ENCODE measurements around the gene NOP10.
"Not testable (repeated sequence)": the region's sequence is repeated elsewhere in the genome, so short reads cannot be mapped to it uniquely, and the experiment has no call there.

The NOP10 gene

DNA sequence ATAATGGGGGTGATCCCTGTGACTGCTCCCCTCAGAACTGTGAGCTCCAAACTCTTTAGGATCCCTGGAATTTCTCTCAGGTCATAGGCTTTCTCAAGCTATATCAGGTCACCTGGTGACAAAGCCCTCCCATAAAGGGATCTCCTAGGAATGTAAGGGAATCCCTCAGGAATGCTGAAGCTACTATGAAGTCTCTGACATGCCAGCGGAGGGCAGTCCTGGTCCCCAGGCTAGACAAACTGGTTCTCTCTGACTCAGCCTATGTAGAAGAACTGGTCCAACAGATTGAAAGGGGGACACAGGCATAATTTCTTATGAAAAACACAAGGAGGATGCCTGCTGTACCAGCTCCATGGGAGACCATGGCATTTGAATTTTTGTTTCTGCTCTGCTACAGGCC lies 17.4 kb upstream of the NOP10 start:
- Histone ChIP-seq H3K27ac (peak overlapping the region in 1 of 21 experiments; percentile 30), H3K4me3 (no peak overlapping the region)

DNA sequence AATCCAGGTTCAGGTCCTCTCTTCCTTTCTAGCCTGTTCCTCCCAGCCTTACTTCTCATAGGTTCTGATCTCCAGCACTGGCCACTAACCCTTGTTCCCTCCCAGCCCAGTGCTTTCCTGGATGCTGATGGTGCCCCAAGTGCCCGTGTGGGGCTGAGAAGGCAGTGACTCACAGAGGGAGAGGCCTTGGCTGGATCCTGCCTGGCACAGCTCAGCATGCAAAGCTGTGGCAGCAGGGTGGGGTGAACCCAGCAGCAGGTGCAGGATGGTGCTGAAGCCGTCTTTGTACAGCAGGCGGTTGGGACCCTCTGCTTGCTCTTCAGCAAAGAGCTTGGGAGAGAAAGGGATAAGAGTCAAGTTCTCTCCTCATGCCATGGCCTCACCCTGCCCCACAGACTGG lies 16.5 kb upstream of the NOP10 start:
- Histone ChIP-seq H3K4me3 (no peak overlapping the region), H3K27ac (peak overlapping the region in 6 of 21 experiments; percentile 5 to 27 (median 8))

GRCh38 chr15:34358948-34359347 lies 16.0 kb upstream of the NOP10 start:
- Histone ChIP-seq H3K27ac (peak overlapping the region in 5 of 21 experiments; percentile 5 to 27 (median 7)), H3K4me3 (no peak overlapping the region)

GRCh38 chr15:34358367-34358766 lies 15.4 kb upstream of the NOP10 start:
- Histone ChIP-seq H3K27ac (no peak overlapping the region), H3K4me3 (no peak overlapping the region)

DNA sequence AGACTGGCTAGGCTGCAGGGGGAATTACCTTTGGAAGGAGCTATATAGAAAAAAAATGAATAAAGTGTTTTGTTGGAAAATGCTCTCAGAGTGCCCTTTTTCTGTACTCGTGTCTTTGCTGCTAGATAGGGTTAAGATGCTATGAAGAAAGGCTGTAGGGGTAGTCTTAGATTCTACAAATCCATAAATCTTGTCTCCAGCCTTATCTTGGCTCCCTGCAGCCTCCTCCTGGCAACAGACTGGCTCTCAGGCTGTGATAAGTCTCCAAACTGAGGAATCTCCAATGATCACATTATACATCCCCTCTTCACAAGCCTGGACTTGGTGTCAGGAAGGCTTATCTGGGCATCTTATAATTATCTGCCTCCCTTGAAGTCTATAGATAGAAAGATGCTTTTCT lies 14.7 kb upstream of the NOP10 start:
- H3K27ac ChIP-seq = no peak overlapping the region

DNA sequence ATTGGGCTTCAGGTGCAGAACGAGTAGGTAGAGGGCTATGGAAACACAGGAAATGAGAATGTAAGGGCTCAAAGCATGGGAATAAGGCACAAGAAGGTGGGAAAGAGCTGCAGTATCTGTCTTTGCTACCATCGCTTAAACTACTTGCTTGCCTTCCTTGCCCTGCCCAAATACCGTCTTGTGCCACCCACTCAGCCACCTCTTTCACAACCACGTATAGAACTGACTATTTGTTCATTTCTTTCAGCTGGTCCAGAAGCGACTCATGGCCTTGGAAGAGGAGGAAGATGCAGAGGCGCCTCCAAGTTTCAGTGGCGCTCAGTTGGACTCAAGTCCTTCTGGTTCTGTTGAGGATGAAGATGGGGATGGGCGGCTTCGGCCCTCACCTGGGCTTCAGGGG lies 12.3 kb upstream of the NOP10 start:
- no peak overlapping the region for H3K27ac ChIP-seq
- H3K4me3 ChIP-seq = no peak overlapping the region

More for the DNA sequence above, 14.7 kb upstream of the NOP10 start:
- no peak overlapping the region for H3K4me3 ChIP-seq

- H3K27ac ChIP-seq = no peak overlapping the region
- H3K4me3 ChIP-seq = no peak overlapping the region
These were observed 11.3 kb upstream of the NOP10 start for GRCh38 chr15:34354286-34354685.

GRCh38 chr15:34353627-34354026 lies 10.7 kb upstream of the NOP10 start:
- no peak overlapping the region for H3K27ac ChIP-seq
- H3K4me3 ChIP-seq = no peak overlapping the region

DNA sequence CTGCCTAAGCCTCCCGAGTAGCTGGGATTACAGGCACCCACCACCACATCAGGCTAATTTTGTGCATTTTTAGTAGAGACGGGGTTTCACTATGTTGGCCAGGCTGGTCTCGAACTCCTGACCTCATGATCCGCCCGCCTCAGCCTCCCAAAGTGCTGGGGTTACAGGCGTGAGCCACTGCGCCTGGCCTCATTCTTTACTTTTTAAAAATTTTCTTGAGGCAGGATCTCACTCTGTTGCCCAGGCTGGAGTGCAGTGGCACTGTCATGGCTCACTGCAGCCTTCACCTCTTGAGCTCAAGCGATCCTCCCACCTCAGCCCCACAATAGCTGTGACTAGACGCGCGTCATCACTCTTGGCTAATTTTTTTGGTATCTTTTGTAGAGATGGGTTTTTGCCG lies 10.1 kb upstream of the NOP10 start:
- not testable (repeated sequence) for H3K4me3 ChIP-seq, H3K27ac ChIP-seq

DNA sequence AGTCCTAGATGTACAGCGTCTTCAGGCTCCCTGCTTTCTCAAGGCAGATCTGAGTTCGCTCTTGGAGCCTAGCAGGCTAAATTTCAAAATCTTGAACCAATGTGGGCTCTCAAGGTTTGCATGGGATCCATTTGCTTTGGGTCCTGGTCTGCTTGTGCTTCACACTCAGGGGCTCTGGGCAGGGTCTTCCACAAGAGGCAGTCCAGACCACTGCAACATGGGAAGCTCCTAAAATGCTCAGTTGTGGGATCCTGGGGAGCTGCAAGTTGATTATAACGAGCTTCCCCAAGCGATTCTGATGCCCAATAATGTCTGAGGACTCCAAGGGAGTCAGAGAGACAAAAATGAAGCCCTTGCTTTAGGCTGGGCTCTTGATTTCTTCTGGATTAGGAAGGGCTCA lies 6.8 kb upstream of the NOP10 start:
- Histone ChIP-seq H3K4me3 (no peak overlapping the region), H3K27ac (no peak overlapping the region)

GRCh38 chr15:34348735-34349300 lies 5.9 kb upstream of the NOP10 start:
- Histone ChIP-seq H3K27ac (no peak overlapping the region), H3K4me3 (no peak overlapping the region)

- H3K27ac ChIP-seq = no peak overlapping the region
- H3K4me3 ChIP-seq = no peak overlapping the region
These were observed 5.2 kb upstream of the NOP10 start for GRCh38 chr15:34347951-34348638.

DNA sequence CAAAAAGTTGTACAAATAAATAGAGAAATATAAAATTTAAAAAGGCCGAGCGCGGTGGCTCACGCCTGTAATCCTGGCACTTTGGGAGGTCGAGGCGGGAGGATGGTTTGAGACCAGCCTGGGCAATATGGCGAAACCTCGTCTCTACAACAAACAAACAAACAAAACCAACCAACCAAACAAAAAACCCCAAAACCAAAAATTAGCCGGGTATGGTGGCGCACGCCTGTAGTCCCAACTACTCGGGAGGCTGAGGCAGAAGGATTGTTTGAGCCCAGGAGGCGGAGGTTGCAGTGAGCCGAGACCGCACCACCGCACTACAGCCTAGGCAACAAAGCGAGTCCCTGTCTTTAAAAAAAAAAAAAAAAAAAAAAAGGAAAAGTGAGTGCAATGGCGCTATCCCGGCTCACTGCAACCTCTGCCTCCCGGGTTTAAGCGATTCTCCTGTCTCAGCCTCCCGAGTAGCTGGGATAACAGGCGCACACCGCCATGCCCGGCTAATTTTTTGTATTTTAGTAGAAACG lies 661 bp downstream of the NOP10 start:
- H3K4me3 ChIP-seq = peak overlapping the region; percentile 54 to 81 (median 74)
- H3K27ac ChIP-seq = peak overlapping the region; percentile 66 to 95 (median 88)

DNA sequence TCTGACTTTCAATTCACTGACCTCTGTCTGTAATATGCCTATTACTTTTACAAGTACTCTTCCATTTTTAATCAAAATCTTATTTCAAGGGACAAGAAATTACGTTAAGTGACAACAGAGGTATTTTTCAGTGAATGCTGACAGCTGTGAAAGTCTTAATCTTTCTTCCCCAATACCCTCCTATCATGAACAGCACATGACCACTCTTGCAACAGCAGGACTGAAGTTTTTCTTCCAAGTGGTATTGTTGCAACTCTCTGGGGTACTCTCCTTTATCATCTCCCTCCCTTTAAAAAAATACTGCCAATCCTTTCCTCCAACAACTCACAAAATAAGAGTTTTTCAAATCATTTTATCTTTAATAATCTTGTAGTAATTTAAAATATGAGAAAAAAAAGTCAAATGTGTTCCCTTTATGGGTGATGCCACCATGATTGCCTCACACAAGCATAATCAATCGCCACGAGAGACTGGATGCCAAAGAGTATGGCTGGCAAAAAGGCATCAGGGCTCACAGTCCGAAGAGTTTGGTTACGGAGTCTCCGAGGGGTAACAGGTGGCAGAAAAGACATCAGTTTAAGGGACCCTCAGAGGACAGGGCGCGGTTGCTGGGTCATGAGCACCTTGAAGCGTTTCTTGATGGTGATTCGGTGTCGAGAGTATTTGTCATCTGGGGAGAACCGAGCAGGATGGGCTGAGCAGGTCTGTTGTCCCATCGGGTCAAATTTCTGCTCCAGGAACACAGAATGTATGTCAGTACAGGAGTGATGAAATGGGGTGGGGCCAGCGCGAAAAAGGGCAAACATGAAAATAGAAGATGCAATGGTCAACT lies 1.3 kb downstream of the NOP10 start:
- peak overlapping the region; percentile 54 to 81 (median 74) for H3K4me3 ChIP-seq
- peak overlapping the region in 9 of 21 experiments; percentile 13 to 95 (median 88) for H3K27ac ChIP-seq

DNA sequence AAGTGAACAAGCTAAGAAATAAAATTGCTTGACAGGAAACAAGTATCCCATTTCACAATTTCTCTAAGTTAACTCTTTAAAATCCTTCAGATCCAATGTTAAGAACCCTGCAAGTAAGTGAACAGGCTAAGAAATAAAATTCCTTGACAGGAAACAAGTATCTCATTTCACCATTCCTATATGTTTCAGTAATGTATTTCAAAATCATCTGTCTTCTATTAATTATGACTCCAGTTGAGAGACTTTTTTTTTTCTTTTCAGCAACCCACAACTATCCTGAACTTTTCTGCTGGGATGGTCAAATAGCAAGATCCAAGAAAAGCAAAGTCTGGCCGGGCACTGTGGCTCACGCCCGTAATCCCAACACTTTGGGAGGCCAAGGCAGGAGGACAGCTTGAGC lies 3.0 kb downstream of the NOP10 start:
- Histone ChIP-seq H3K4me3 (no peak overlapping the region), H3K27ac (no peak overlapping the region)

DNA sequence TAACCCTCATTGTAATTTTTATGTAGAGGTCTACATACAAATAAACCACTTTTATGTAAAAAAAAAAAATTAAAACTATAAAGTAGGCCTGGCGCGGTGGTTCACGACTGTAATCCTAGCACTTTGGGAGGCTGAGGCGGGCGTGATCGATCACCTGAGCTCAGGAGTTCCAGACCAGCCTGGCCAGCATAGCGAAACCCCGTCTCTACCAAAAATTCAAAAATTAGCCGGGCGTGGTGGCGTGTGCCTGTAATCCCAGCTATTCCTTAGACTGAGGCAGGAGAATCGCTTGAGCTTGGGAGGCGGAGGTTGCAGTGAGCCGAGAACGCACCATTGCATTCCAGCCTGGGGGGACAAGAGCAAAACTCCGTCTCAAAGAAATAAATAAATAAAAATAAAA lies 4.6 kb downstream of the NOP10 start:
- Histone ChIP-seq H3K4me3 (peak overlapping the region in 6 of 7 experiments; percentile 81 to 97 (median 92)), H3K27ac (peak overlapping the region in 15 of 21 experiments; percentile 44 to 97 (median 91))

- peak within 1 kb of the TSS; percentile 44 to 97 (median 91) for H3K27ac ChIP-seq
- H3K4me3 ChIP-seq = peak within 1 kb of the TSS; percentile 81 to 97 (median 92)
These were observed 5.2 kb downstream of the NOP10 start, which contains the start of gene SLC12A6 for GRCh38 chr15:34337557-34338306. TSS of gene SLC12A6 (minus strand) at chr15:34337781. CDS start at chr15:34336680, 1,101 bp downstream.

DNA sequence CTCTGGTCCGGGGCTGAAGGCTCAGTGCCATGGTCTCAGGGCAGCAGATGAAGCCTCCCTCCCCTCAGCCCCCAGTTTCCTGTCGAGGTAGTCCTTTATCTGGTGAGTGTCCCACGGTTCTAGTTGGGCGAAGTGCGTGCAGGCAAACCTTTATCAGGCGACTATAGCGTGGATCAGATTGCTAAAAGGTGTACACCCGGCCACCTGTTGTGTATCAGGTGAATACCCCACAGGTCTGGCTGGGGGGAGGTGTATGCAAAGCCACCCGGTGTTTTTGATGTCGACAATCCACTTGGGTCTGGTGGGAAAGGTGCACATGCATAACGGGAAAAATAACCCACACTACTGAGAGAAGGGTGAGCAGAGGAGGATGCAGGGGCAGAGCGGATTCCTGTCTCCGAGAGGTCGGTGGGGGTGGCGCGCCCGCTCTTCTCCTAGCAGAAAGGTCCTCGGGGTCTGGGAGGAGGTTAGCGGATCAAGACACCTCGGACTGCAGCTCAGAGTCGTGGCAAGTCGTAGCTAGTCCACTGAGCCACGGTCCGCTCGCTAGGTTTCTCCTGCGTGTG lies 5.9 kb downstream of the NOP10 start:
- Histone ChIP-seq H3K4me3 (peak overlapping the region; percentile 81 to 97 (median 92)), H3K27ac (peak overlapping the region; percentile 44 to 97 (median 91))

All from skin epidermis (tissue), 12 donors.